ENCODE results near the gene OR5B17. TPM values are rescaled to one million over a fixed set of nuclear protein-coding genes. Genes with fewer than 3 reads are reported as not detected.
"Not testable (repeated sequence)": the region's sequence is repeated elsewhere in the genome, so short reads cannot be mapped to it uniquely, and the experiment has no call there.

OR5B17 gene
- not detected for polyA plus RNA-seq (2013, experiment 1 of 2)
- polyA plus RNA-seq (2013, experiment 2 of 2), result not detected

- Histone ChIP-seq H4K5ac (ENCODE audit: low read length) (no peak within 1 kb of the TSS), H2BK5ac (ENCODE audit: low read length) (no peak within 1 kb of the TSS), H3K4me3 (ENCODE audit: low read length) (no peak within 1 kb of the TSS), H2BK120ac (ENCODE audit: low read depth, low read length) (no peak within 1 kb of the TSS), H3K9ac (ENCODE audit: low read length) (no peak within 1 kb of the TSS), H2AK5ac (ENCODE audit: low read length) (no peak within 1 kb of the TSS), H3K79me2 (ENCODE audit: control insufficient read depth, insufficient read depth, low read length) (no peaks in the 10 kb centered on the region), H2BK15ac (replicated peaks; ENCODE audit: low read depth) (no peak within 1 kb of the TSS), H3K36me3 (ENCODE audit: control insufficient read depth, insufficient read depth, low read length) (no peaks in the 10 kb centered on the region), H3K4ac (ENCODE audit: low read depth, low read length) (no peak within 1 kb of the TSS), H3K23ac (ENCODE audit: low read length) (no peak within 1 kb of the TSS), H3K18ac (ENCODE audit: low read length) (no peak within 1 kb of the TSS), H3K27me3 (ENCODE audit: insufficient read depth, low read length, poor library complexity) (no peaks in the 10 kb centered on the region), H4K8ac (ENCODE audit: low read depth, low read length) (no peak within 1 kb of the TSS), H3K27ac (ENCODE audit: low read depth, low read length) (no peak within 1 kb of the TSS), H3K56ac (ENCODE audit: low read length) (no peak within 1 kb of the TSS), H3K4me1 (ENCODE audit: control insufficient read depth, low read depth, low read length) (no peaks in the 10 kb centered on the region), H3K4me2 (ENCODE audit: low read length) (no peak within 1 kb of the TSS), H3K79me1 (ENCODE audit: low read length) (no peaks in the 10 kb centered on the region)
- DNase-seq, result no peak
- WGBS (ENCODE audit: extremely low coverage, insufficient coverage, low lambda C conversion rate), result no CpG with 5 or more reads among the region's 1 CpG
These were observed at the start of gene OR5B17 for GRCh38 chr11:58358969-58359368. Gene OR5B17 (minus strand): TSS chr11:58359069. CDS start chr11:58359069, 0 bp downstream.

DNA sequence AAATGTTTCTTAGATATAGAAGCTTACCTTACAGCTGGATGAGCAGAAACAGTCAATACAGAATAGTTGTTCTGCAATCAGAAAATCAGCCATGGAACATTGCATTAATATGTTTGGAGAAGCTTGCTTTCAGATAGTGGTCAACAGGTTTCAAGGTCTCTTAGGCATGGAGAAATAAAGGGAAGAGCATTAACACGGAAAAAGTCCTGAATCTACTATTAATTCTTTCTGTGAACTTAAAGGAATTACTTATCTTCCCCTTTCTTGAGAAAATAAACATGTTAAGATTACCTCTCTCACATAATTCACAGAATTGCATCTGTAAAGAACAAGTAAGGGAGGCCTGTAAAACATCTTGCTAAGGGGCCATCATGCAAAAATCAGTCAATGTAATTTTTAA lies 47.9 kb upstream of the OR5B17 start, which contains the start of gene OR5B3:
Gene OR5B3 (minus strand): TSS at position 101 of the 400 bp plus-strand sequence. CDS start 3,465 bp downstream, outside the sequence.
- Histone ChIP-seq H3K79me1 (ENCODE audit: low read length) (no peaks in the 10 kb centered on the region), H3K18ac (ENCODE audit: low read length) (no peak within 1 kb of the TSS), H3K4ac (ENCODE audit: low read depth, low read length) (no peak within 1 kb of the TSS), H3K56ac (ENCODE audit: low read length) (no peak within 1 kb of the TSS), H3K23ac (ENCODE audit: low read length) (no peak within 1 kb of the TSS), H2BK15ac (replicated peaks; ENCODE audit: low read depth) (no peak within 1 kb of the TSS), H4K8ac (ENCODE audit: low read depth, low read length) (no peak within 1 kb of the TSS), H2BK5ac (ENCODE audit: low read length) (no peak within 1 kb of the TSS), H3K4me1 (ENCODE audit: control insufficient read depth, low read depth, low read length) (no peaks in the 10 kb centered on the region), H2BK120ac (ENCODE audit: low read depth, low read length) (no peak within 1 kb of the TSS), H2AK5ac (ENCODE audit: low read length) (no peak within 1 kb of the TSS), H3K4me2 (ENCODE audit: low read length) (no peak within 1 kb of the TSS), H3K79me2 (ENCODE audit: control insufficient read depth, insufficient read depth, low read length) (no peaks in the 10 kb centered on the region), H3K27ac (ENCODE audit: low read depth, low read length) (no peak within 1 kb of the TSS), H3K4me3 (ENCODE audit: low read length) (no peak within 1 kb of the TSS), H3K9ac (ENCODE audit: low read length) (no peak within 1 kb of the TSS), H3K27me3 (ENCODE audit: insufficient read depth, low read length, poor library complexity) (no peaks in the 10 kb centered on the region), H4K5ac (ENCODE audit: low read length) (no peak within 1 kb of the TSS), H3K36me3 (ENCODE audit: control insufficient read depth, insufficient read depth, low read length) (no peaks in the 10 kb centered on the region)
- no CpG with 5 or more reads among the region's 1 CpG for WGBS (ENCODE audit: extremely low coverage, insufficient coverage, low lambda C conversion rate)
- no peak for DNase-seq

DNA sequence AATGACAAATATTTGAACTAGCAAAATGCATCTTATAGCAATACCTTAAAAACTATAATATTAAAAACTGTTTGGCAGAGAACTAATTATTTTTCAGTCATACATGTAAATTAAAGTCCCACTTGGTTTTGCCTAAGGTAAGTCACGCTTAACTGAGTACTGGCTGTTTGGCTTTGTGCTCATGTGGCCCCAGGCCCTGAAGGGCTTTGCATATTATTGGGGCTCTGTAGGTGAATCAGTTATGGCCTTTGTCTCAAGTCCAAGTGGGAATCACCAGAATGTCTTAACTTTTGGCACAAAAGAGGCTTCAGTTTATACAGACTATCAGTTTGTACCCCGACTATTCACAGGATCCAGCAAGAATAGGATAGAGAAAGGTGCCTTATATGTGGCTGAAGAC lies 40.8 kb upstream of the OR5B17 start:
- H3K4me1 ChIP-seq (ENCODE audit: control insufficient read depth, low read depth, low read length); H3K4me2 ChIP-seq (ENCODE audit: low read length); H3K27me3 ChIP-seq (ENCODE audit: insufficient read depth, low read length, poor library complexity); H4K8ac ChIP-seq (ENCODE audit: low read depth, low read length); H2BK15ac ChIP-seq (replicated peaks; ENCODE audit: low read depth); H3K79me2 ChIP-seq (ENCODE audit: control insufficient read depth, insufficient read depth, low read length); H3K4me3 ChIP-seq (ENCODE audit: low read length); H3K9ac ChIP-seq (ENCODE audit: low read length); H3K27ac ChIP-seq (ENCODE audit: low read depth, low read length); DNase-seq; H2AK5ac ChIP-seq (ENCODE audit: low read length); H3K36me3 ChIP-seq (ENCODE audit: control insufficient read depth, insufficient read depth, low read length); H3K56ac ChIP-seq (ENCODE audit: low read length); H2BK5ac ChIP-seq (ENCODE audit: low read length); H3K18ac ChIP-seq (ENCODE audit: low read length); H3K23ac ChIP-seq (ENCODE audit: low read length); H2BK120ac ChIP-seq (ENCODE audit: low read depth, low read length); H4K5ac ChIP-seq (ENCODE audit: low read length); H3K4ac ChIP-seq (ENCODE audit: low read depth, low read length); H3K79me1 ChIP-seq (ENCODE audit: low read length): not testable (repeated sequence)
- WGBS (ENCODE audit: extremely low coverage, insufficient coverage, low lambda C conversion rate), result no CpG with 5 or more reads among the region's 2 CpGs

DNA sequence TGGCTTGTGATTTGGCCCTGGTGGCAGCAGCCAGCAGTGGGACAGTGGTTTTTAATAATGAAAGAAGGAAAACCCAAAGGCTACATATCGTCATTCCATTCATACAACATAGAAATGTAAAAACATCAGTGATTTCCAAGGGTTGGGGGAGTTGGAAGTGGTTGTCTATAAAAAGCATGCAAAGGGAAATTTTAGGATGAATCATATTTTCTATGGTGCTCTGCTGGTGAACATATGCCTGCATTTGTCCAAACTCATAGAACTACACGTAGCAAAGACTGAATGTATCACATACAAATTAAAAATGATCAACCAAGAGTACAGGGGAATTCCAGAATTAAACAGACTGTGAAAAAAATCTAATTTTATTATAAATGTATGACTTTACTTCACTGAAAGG lies 36.7 kb upstream of the OR5B17 start:
- WGBS (ENCODE audit: extremely low coverage, insufficient coverage, low lambda C conversion rate), result no CpG with 5 or more reads among the region's 2 CpGs
- H3K79me2 ChIP-seq (ENCODE audit: control insufficient read depth, insufficient read depth, low read length), result no peaks in the 10 kb centered on the region
- H3K4ac ChIP-seq (ENCODE audit: low read depth, low read length), result no peak overlapping the region
- no peak overlapping the region for H2BK5ac ChIP-seq (ENCODE audit: low read length)
- H2BK15ac ChIP-seq (replicated peaks; ENCODE audit: low read depth), result no peak overlapping the region
- no peaks in the 10 kb centered on the region for H3K4me1 ChIP-seq (ENCODE audit: control insufficient read depth, low read depth, low read length)
- H4K5ac ChIP-seq (ENCODE audit: low read length), result no peak overlapping the region
- H3K27me3 ChIP-seq (ENCODE audit: insufficient read depth, low read length, poor library complexity), result no peaks in the 10 kb centered on the region
- no peak overlapping the region for H3K4me2 ChIP-seq (ENCODE audit: low read length)
- no peak overlapping the region for H3K23ac ChIP-seq (ENCODE audit: low read length)
- no peak overlapping the region for H4K8ac ChIP-seq (ENCODE audit: low read depth, low read length)
- H3K56ac ChIP-seq (ENCODE audit: low read length), result no peak overlapping the region
- no peak overlapping the region for H2BK120ac ChIP-seq (ENCODE audit: low read depth, low read length)
- no peak for DNase-seq
- H3K36me3 ChIP-seq (ENCODE audit: control insufficient read depth, insufficient read depth, low read length), result no peaks in the 10 kb centered on the region
- no peak overlapping the region for H3K27ac ChIP-seq (ENCODE audit: low read depth, low read length)
- H3K18ac ChIP-seq (ENCODE audit: low read length), result no peak overlapping the region
- H3K79me1 ChIP-seq (ENCODE audit: low read length), result no peaks in the 10 kb centered on the region
- no peak overlapping the region for H3K9ac ChIP-seq (ENCODE audit: low read length)
- no peak overlapping the region for H3K4me3 ChIP-seq (ENCODE audit: low read length)
- H2AK5ac ChIP-seq (ENCODE audit: low read length), result no peak overlapping the region

GRCh38 chr11:58394195-58394594 lies 35.3 kb upstream of the OR5B17 start:
- H2AK5ac ChIP-seq (ENCODE audit: low read length), result no peak overlapping the region
- H2BK15ac ChIP-seq (replicated peaks; ENCODE audit: low read depth), result no peak overlapping the region
- H3K18ac ChIP-seq (ENCODE audit: low read length), result no peak overlapping the region
- H3K27ac ChIP-seq (ENCODE audit: low read depth, low read length), result no peak overlapping the region
- no peaks in the 10 kb centered on the region for H3K79me2 ChIP-seq (ENCODE audit: control insufficient read depth, insufficient read depth, low read length)
- H3K9ac ChIP-seq (ENCODE audit: low read length), result no peak overlapping the region
- no peaks in the 10 kb centered on the region for H3K27me3 ChIP-seq (ENCODE audit: insufficient read depth, low read length, poor library complexity)
- H4K5ac ChIP-seq (ENCODE audit: low read length), result no peak overlapping the region
- H3K4me1 ChIP-seq (ENCODE audit: control insufficient read depth, low read depth, low read length), result no peaks in the 10 kb centered on the region
- no peak overlapping the region for H2BK5ac ChIP-seq (ENCODE audit: low read length)
- H3K36me3 ChIP-seq (ENCODE audit: control insufficient read depth, insufficient read depth, low read length), result no peaks in the 10 kb centered on the region
- peak; percentile 46 for DNase-seq
- no peak overlapping the region for H3K56ac ChIP-seq (ENCODE audit: low read length)
- H3K79me1 ChIP-seq (ENCODE audit: low read length), result no peaks in the 10 kb centered on the region
- H2BK120ac ChIP-seq (ENCODE audit: low read depth, low read length), result no peak overlapping the region
- H3K23ac ChIP-seq (ENCODE audit: low read length), result no peak overlapping the region
- no peak overlapping the region for H4K8ac ChIP-seq (ENCODE audit: low read depth, low read length)
- H3K4me3 ChIP-seq (ENCODE audit: low read length), result no peak overlapping the region
- H3K4ac ChIP-seq (ENCODE audit: low read depth, low read length), result no peak overlapping the region
- H3K4me2 ChIP-seq (ENCODE audit: low read length), result no peak overlapping the region

- WGBS (ENCODE audit: extremely low coverage, insufficient coverage, low lambda C conversion rate), result no CpG with 5 or more reads among the region's 1 CpG
- H4K5ac ChIP-seq (ENCODE audit: low read length), result no peak overlapping the region
- H2BK120ac ChIP-seq (ENCODE audit: low read depth, low read length), result no peak overlapping the region
- H3K4me1 ChIP-seq (ENCODE audit: control insufficient read depth, low read depth, low read length), result no peaks in the 10 kb centered on the region
- no peak overlapping the region for H3K23ac ChIP-seq (ENCODE audit: low read length)
- H3K79me1 ChIP-seq (ENCODE audit: low read length), result no peaks in the 10 kb centered on the region
- H3K27me3 ChIP-seq (ENCODE audit: insufficient read depth, low read length, poor library complexity), result no peaks in the 10 kb centered on the region
- H3K4me2 ChIP-seq (ENCODE audit: low read length), result no peak overlapping the region
- H3K9ac ChIP-seq (ENCODE audit: low read length), result no peak overlapping the region
- no peak for DNase-seq
- no peak overlapping the region for H2BK5ac ChIP-seq (ENCODE audit: low read length)
- no peak overlapping the region for H4K8ac ChIP-seq (ENCODE audit: low read depth, low read length)
- no peak overlapping the region for H3K4me3 ChIP-seq (ENCODE audit: low read length)
- no peak overlapping the region for H3K18ac ChIP-seq (ENCODE audit: low read length)
- H3K56ac ChIP-seq (ENCODE audit: low read length), result no peak overlapping the region
- H3K36me3 ChIP-seq (ENCODE audit: control insufficient read depth, insufficient read depth, low read length), result no peaks in the 10 kb centered on the region
- H3K79me2 ChIP-seq (ENCODE audit: control insufficient read depth, insufficient read depth, low read length), result no peaks in the 10 kb centered on the region
- no peak overlapping the region for H2AK5ac ChIP-seq (ENCODE audit: low read length)
- H2BK15ac ChIP-seq (replicated peaks; ENCODE audit: low read depth), result no peak overlapping the region
- no peak overlapping the region for H3K4ac ChIP-seq (ENCODE audit: low read depth, low read length)
- H3K27ac ChIP-seq (ENCODE audit: low read depth, low read length), result no peak overlapping the region
These were observed 33.9 kb upstream of the OR5B17 start for GRCh38 chr11:58392746-58393145.
